ENCODE results near the gene RPS15. TPM values are rescaled to one million over a fixed set of nuclear protein-coding genes. Genes with fewer than 3 reads are reported as not detected.
"Not testable (repeated sequence)": the region's sequence is repeated elsewhere in the genome, so short reads cannot be mapped to it uniquely, and the experiment has no call there.

RPS15 gene
- total RNA-seq, 1 donor from 2014 or later: 1,542 TPM

DNA sequence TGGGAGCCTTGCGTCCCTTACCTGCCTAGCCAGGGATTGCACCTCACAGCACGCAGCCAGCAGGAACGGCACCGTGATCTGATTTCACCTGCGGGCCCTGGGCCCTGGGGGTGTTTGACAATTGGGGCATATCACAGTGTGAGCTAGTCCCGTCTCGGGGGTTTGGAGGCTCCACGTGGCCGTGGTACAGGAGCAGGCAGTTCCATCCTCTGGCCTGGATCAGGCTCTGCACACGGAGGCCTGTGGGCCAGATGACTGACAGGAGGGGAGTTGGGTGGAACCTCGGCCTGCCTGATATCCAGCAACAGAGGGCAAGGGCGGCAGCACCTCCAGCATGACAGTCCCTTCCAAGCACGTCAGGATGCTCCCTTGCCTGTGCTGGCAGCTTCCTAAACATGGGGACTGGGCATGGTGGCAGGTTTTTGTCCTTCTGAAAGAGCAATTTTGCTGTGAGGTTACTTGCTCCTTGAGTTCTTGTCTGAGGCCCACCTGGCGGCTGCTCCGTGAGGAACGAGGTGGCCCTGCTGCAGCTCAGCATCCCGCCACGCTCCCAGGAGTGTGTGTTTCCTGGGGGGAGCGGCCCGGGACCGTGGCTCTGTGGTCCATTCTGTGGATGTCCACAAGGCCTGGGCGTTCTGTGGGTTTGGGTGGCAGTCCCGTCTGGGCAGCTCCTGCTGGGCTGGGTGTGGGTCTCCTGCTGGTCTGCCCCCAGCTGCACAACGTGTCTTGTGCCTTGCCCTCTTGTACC, 6.3 kb upstream of the RPS15 start:
- no peaks in the 10 kb centered on the region for H3K9me3 Mint-ChIP-seq
- H3K27ac Mint-ChIP-seq: no peak overlapping the region
- no peak for DNase-seq
- intact Hi-C loops (cut with micrococcal nuclease): no loop called here
- peaks cover 27% of the 10 kb centered on the region for H3K36me3 Mint-ChIP-seq (ENCODE audit: low read depth)
- no peaks in the 10 kb centered on the region for H3K27me3 Mint-ChIP-seq
- no peak overlapping the region for H3K4me3 Mint-ChIP-seq
- no peaks in the 10 kb centered on the region for H3K4me1 Mint-ChIP-seq

GRCh38 chr19:1432507-1432887, 5.7 kb upstream of the RPS15 start:
- no peak overlapping the region for H3K27ac Mint-ChIP-seq
- peaks cover 27% of the 10 kb centered on the region for H3K36me3 Mint-ChIP-seq (ENCODE audit: low read depth)
- H3K9me3 Mint-ChIP-seq: no peaks in the 10 kb centered on the region
- DNase-seq: no peak
- H3K27me3 Mint-ChIP-seq: no peaks in the 10 kb centered on the region
- intact Hi-C loops (cut with micrococcal nuclease): no loop called here
- H3K4me1 Mint-ChIP-seq: peaks cover under 1% of the 10 kb centered on the region
- no peak overlapping the region for H3K4me3 Mint-ChIP-seq

DNA sequence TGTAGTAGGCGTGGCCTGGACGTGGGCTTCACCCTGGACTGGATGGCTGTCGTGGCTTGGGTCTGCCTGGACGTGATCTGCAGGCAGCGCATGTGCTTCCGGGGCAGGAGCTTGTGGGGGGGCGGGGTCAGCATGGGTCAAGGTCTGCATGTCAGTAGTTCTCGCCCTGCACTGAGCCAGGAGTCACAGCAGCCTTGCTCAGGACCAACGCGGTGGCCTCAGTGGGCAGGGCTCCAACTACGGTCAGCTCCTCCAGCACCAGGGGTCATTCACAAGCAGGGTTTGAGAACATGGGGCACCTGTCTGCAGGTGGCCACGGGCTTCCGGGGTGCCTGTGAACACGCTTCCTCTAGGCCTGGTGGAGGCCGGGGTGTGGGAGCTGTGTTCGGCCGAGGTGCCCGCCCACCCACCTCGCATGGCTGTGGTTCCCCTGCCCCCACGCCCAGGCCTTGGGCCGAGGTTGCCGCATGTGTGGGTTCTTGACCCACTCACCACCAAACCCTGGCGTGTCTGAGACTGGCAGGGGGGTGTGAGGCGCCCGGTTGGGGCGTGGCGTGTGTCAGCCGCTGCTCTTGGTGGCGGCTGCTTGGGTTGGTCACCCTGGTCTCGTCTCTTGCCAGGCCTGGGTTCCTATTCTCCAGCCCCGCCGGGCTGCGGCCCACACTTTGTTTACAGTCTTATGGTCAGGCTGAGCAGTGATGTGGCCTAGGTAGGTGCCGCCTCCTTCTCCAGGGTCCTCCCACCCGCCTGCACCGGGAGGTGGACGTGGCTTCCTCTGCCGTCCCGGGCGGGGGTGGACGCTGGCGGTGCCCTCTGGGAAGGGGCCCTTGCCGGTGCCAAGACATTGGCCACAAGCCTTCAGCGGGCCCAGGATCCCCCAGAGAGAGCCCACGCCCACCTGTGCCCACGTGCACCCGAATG, 4.8 kb upstream of the RPS15 start:
- no peak for DNase-seq
- Mint-ChIP-seq H3K4me1 (peaks cover 8% of the 10 kb centered on the region), H3K27ac (no peak overlapping the region), H3K27me3 (no peaks in the 10 kb centered on the region), H3K36me3 (ENCODE audit: low read depth) (peaks cover 26% of the 10 kb centered on the region), H3K4me3 (no peak overlapping the region), H3K9me3 (no peaks in the 10 kb centered on the region)
- intact Hi-C loops (cut with micrococcal nuclease): no loop called here

- no peaks in the 10 kb centered on the region for H3K27me3 Mint-ChIP-seq
- peaks cover 28% of the 10 kb centered on the region for H3K36me3 Mint-ChIP-seq (ENCODE audit: low read depth)
Observed at GRCh38 chr19:1434040-1434366, 4.2 kb upstream of the RPS15 start.

GRCh38 chr19:1434577-1435060, 3.6 kb upstream of the RPS15 start:
- H3K4me1 Mint-ChIP-seq: peaks cover 9% of the 10 kb centered on the region
- peaks cover 34% of the 10 kb centered on the region for H3K36me3 Mint-ChIP-seq (ENCODE audit: low read depth)
- intact Hi-C loops (cut with micrococcal nuclease): loop anchor here (5.0 kb wide), 1 partner anchor 43 kb away; the partner anchor contains the start of gene C19orf25
- H3K27me3 Mint-ChIP-seq: no peaks in the 10 kb centered on the region
- H3K27ac Mint-ChIP-seq: no peak overlapping the region
- DNase-seq: no peak
- no peaks in the 10 kb centered on the region for H3K9me3 Mint-ChIP-seq
- no peak overlapping the region for H3K4me3 Mint-ChIP-seq

More at GRCh38 chr19:1434040-1434366, 4.2 kb upstream of the RPS15 start:
- Mint-ChIP-seq H3K27ac (no peak overlapping the region), H3K9me3 (no peaks in the 10 kb centered on the region), H3K4me1 (peaks cover 8% of the 10 kb centered on the region), H3K4me3 (no peak overlapping the region)
- DNase-seq: no peak
- intact Hi-C loops (cut with micrococcal nuclease): no loop called here

DNA sequence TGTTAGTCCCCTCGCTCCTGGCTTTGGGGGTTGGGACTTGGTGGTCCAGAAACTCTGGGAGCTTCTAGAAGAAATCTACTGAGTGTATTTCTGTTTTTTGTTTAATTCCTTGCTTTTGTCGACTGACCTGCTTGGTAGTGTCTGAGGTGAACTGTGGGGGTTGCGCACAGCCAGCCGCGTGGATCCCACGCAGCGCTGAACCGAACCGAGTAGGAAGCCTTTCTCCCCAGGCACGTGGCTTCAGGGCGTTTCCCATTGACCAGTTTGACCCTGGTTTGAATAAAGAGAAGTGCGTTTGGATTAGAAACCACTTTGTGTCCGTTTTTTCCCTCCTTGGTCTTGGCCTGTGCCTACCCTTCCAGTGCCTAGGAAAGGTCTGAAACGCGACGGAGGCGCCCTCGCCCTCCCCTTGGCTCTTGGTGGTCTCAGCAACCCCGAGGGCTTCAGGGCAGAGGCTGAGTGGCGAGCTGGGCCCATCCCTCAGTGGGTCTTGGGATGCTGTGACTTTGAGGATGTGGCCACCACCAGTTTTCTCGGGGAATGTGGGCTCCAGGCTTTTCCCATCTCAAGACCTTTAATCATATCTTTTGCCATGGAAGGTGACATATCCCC, 2.7 kb upstream of the RPS15 start:
- Mint-ChIP-seq H3K9me3 (no peaks in the 10 kb centered on the region), H3K4me1 (peaks cover 13% of the 10 kb centered on the region), H3K27me3 (no peaks in the 10 kb centered on the region), H3K36me3 (ENCODE audit: low read depth) (peaks cover 39% of the 10 kb centered on the region), H3K4me3 (no peak overlapping the region), H3K27ac (no peak overlapping the region)
- intact Hi-C loops (cut with micrococcal nuclease): loop anchor here (5.0 kb wide), 1 partner anchor 42 kb away; the partner anchor contains the start of gene C19orf25
- no peak for DNase-seq

- Mint-ChIP-seq H3K4me3 (peak overlapping the region; percentile 93), H3K27ac (no peak overlapping the region), H3K9me3 (no peaks in the 10 kb centered on the region), H3K27me3 (no peaks in the 10 kb centered on the region), H3K4me1 (peaks cover 16% of the 10 kb centered on the region), H3K36me3 (ENCODE audit: low read depth) (peaks cover 49% of the 10 kb centered on the region)
- intact Hi-C loops (cut with micrococcal nuclease): loop anchor here (1.0 to 5.0 kb wide), 2 partner anchors 30 to 40 kb away; partner anchors contain the start of genes C19orf25 and DAZAP1
- no peak for DNase-seq
Observed at GRCh38 chr19:1437609-1438008, 587 bp upstream of the RPS15 start.

DNA sequence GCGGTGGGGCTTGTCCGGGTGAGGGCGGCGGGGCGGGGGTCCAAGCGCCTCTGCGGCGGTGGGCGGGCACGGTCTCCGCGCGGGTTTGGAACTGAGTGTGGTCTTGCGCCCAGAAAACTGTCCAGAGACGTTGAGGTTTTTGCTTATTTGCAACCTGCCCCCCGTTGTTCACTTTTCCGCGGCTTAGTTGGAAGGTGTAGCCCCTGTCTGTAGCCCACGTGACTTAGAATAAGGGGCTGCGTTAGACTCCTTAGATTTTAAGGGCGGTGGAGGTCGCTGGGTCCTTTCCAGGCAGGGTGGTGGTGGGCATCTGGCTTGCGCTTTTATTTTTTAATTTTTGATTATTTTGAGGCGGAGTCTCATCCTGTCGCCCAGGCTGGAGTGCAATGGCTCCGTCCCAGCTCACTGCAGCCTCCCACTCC, 748 bp downstream of the RPS15 start:
- peak overlapping the region; percentile 93 for H3K4me3 Mint-ChIP-seq
- H3K4me1 Mint-ChIP-seq: peaks cover 18% of the 10 kb centered on the region
- no peak for DNase-seq
- H3K36me3 Mint-ChIP-seq (ENCODE audit: low read depth): peaks cover 47% of the 10 kb centered on the region
- peak overlapping the region; percentile 83 for H3K27ac Mint-ChIP-seq
- no peaks in the 10 kb centered on the region for H3K9me3 Mint-ChIP-seq
- no peaks in the 10 kb centered on the region for H3K27me3 Mint-ChIP-seq
- intact Hi-C loops (cut with micrococcal nuclease): loop anchor here (1.0 to 5.0 kb wide), 2 partner anchors 32 to 38 kb away; partner anchors contain the start of genes C19orf25 and DAZAP1

DNA sequence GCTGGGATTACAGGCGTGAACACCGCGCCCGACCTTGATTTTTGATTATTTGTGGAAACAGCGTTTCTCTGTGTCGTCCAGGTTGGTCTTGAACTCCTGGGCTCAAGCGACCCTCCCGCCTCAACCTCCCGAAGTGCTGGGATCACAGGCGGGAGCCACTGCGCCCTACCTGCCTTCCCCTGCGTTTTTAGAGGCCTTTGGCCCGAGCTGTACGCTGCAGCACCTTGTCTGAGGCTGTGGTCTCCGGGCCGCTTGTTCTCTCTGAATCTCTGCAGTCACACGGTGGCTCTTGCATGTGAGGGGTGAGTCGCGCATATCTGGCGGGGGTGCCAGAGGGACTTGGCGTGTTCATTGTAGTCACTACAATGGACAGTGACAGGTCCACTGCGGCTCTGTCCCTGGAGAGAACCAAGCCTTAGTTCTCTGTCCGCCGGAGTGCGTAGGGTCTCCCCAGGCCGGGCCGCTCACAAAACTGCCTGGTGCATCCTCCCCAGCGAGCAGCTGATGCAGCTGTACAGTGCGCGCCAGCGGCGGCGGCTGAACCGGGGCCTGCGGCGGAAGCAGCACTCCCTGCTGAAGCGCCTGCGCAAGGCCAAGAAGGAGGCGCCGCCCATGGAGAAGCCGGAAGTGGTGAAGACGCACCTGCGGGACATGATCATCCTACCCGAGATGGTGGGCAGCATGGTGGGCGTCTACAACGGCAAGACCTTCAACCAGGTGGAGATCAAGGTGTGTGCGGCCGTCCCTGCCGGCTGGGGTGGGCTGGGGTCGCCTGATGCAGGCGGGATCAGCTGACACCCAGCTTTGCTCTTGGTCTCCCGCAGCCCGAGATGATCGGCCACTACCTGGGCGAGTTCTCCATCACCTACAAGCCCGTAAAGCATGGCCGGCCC, 1.6 kb downstream of the RPS15 start:
- Mint-ChIP-seq H3K4me3 (peak overlapping the region; percentile 93), H3K4me1 (peaks cover 21% of the 10 kb centered on the region), H3K36me3 (ENCODE audit: low read depth) (peaks cover 47% of the 10 kb centered on the region), H3K27ac (peak overlapping the region; percentile 83)
- intact Hi-C loops (cut with micrococcal nuclease): loop anchor here (5.0 kb wide), 1 partner anchor 38 kb away; the partner anchor contains the start of gene C19orf25
- not testable (repeated sequence) for DNase-seq, H3K27me3 Mint-ChIP-seq, H3K9me3 Mint-ChIP-seq

GRCh38 chr19:1440418-1440801, 2.2 kb downstream of the RPS15 start:
- H3K36me3 Mint-ChIP-seq (ENCODE audit: low read depth): peaks cover 44% of the 10 kb centered on the region
- peaks cover under 1% of the 10 kb centered on the region for H3K27me3 Mint-ChIP-seq
- no peaks in the 10 kb centered on the region for H3K9me3 Mint-ChIP-seq
- DNase-seq: no peak
- H3K4me1 Mint-ChIP-seq: peaks cover 21% of the 10 kb centered on the region
- intact Hi-C loops (cut with micrococcal nuclease): no loop called here
- peak overlapping the region; percentile 93 for H3K4me3 Mint-ChIP-seq
- H3K27ac Mint-ChIP-seq: peak overlapping the region; percentile 74

- peak overlapping the region; percentile 93 for H3K4me3 Mint-ChIP-seq
- H3K36me3 Mint-ChIP-seq (ENCODE audit: low read depth): peaks cover 43% of the 10 kb centered on the region
- intact Hi-C loops (cut with micrococcal nuclease): no loop called here
- peak overlapping the region; percentile 62 for H3K27ac Mint-ChIP-seq
- no peaks in the 10 kb centered on the region for H3K9me3 Mint-ChIP-seq
- peaks cover 21% of the 10 kb centered on the region for H3K4me1 Mint-ChIP-seq
- H3K27me3 Mint-ChIP-seq: peaks cover 2% of the 10 kb centered on the region
- no peak for DNase-seq
Observed at GRCh38 chr19:1441022-1441426, 2.8 kb downstream of the RPS15 start.

DNA sequence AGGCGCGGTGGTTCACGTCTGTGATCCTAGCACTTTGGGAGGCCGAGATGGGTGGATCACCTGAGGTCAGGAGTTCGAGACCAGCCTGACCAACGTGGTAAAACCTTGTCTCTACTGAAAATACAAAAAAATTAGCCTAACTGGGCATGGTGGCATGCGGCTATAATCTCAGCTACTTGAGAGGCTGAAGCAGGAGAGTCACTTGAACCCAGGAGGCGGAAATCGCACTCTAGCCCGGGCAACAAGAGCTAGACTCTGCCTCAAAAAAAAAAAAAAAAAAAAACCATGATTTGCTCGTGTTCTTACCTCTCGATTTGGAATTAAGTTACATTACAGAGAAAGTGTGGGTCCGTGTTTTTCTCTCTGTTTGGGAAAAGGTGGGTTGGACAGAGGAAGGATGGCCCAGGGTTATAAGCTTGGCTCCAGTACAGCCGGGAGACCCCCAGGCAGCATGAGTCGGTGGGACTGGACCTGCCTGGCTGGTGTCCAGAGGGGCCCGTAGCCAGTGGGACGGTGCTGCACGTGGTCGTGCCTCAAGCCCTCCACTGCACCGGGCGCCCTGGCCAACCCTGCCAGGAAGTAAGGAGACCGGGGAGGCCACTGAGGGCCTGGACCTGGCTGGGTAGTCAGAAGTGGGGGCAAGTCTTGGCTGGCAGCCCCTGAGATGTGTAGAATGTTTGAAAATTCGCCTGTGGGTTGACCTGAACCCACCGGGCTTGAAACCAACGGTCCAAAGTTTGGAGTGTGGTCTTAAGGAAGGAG, 3.7 kb downstream of the RPS15 start:
- intact Hi-C loops (cut with micrococcal nuclease): no loop called here
- peak overlapping the region; percentile 34 for H3K4me3 Mint-ChIP-seq
- H3K36me3 Mint-ChIP-seq (ENCODE audit: low read depth): peaks cover 43% of the 10 kb centered on the region
- no peak overlapping the region for H3K27ac Mint-ChIP-seq
- peaks cover 21% of the 10 kb centered on the region for H3K4me1 Mint-ChIP-seq
- H3K27me3 Mint-ChIP-seq: peaks cover 4% of the 10 kb centered on the region
- DNase-seq: no peak
- H3K9me3 Mint-ChIP-seq: no peaks in the 10 kb centered on the region

Data from activated CD4-positive, alpha-beta T cell treated with anti-CD3 and anti-CD28 coated beads, Interleukin-2, amount 10 ng/mL, durations not matched to agents 24 days and 14 days (primary cell).